ENCODE data around the gene UHRF2.

DNA sequence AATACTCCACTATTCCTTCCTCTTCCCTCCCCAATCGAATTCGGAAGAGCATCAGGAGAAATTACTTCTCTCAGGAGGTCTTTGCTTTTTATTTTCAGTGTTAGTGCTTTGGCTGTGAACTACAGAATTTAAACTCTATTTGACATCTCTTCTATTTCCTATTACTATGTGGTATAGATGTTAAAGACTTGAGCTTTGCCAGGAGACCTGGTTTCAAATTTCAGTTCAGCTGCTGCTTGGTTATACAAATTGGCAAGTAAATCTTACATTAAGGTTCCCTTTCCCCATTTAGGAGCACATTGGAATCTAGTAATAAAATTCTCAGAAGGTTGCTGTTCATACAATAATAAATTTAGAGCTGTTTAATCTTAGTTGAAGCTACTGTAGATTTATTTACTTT lies 13.1 kb downstream of the UHRF2 start:
- TF ChIP-seq CTCF (IDR thresholded peaks at IDR 0.05) (no peak), POLR2A (IDR thresholded peaks at IDR 0.05) (no peak), EP300 (IDR thresholded peaks at IDR 0.05) (no peak)

Measured in ovary (tissue), 3 donors.